HG02884 (cell line): ENCODE results near the gene CENPV.

Experiments
- ATAC-seq: cut with Tn5 transposase; IDR thresholded peaks from one replicate; pipeline ENCODE4 v1.9.1; 2021; ENCODE audit warnings: mild to moderate bottlenecking, moderate library complexity; ENCODE audit not compliant: unreplicated experiment

CENPV gene

GRCh38 chr17:16363749-16364536, 10.7 kb upstream of the CENPV start:
- peak; percentile 66 for ATAC-seq

GRCh38 chr17:16361874-16362273, 8.6 kb upstream of the CENPV start:
- no peak for ATAC-seq

DNA sequence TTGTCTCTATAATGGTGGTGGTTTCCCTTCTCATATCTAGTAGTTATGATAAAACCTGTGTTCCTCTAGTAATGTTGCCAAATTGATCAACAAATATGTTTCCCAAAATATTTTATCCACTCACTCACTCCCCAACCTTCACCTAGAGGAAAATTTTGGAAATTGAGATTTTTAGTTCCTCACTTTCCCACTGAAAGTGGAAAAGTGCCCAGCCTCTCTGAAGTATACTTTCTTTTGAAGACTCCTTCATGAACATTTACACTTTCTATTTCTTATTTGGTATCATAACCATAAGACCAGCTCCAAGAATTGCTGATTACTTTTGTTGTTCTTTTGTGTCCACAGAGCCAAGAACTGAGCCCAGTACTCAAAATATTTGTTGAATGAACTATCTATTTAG, 5.1 kb upstream of the CENPV start:
- ATAC-seq = no peak

DNA sequence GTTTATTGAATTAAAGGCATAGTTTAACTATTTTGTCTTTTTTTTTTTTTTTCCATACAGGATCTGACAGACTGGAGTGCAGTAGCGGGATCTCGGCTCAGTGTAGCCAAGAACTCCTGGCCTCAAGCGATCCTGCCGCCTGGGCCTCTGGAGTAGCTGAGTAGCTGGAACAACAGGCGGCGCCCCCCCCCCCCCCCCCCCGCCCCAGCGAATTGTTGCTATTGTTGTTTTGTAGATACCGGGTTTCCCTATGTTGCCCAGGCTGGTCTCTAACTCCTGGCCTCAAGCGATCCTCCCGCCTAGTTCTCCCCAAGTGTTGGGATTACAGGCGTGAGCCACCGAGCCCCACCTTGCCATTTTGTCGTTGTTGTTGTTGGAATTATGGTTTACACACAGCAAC, 1.3 kb upstream of the CENPV start:
- no peak for ATAC-seq

DNA sequence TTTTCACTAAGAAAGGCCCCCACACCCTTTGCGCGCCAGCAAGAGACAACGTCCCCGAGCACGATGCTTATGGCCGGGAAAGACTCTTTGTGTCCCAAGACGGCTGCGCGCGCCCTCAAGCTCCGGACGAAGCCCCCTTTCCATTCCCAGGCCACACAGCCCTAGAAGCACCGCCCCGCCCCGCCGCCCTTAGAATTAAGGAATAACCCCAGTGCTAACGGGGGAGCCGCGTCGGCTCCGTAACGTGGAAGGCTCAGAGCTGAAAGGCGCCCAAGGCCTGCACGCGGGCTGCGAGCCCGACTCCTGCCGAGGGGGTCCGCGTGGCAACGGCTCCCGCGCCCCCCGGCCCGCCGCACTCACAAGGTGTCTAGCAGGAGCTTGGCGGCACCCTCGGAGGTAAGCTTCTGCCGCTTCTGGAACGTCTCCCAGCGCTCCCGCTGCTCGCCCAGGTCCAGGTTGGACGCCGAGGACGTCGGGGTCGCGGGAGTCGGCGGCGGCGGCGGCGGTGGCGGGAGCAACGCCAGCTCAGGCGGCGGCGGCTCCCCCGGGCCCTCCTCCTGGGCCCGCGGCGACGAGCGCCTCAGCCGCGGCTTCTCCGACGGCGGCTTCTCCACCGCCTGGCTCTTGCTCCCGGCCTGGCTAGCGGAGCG, 477 bp downstream of the CENPV start:
- ATAC-seq = peak; percentile 39

DNA sequence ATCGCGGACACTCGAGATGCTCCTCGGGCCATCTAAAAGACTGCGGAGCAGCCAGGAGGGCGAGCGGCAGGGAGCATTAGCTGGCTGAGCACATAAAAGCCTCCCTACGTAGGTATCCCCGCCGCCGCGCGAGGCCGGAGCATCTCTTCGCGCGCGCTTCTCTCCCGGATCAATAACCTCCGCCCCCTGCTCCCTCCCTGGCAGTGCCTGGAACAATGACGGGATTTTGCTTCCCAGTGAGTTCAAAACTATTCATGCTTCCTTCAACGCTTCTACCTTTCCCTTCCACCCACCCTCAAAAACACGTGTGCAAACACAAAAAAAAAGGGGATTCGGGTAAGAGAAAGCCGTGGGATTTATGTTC, 984 bp downstream of the CENPV start:
- no peak for ATAC-seq

GRCh38 chr17:16351831-16352230, 1.4 kb downstream of the CENPV start:
- no peak for ATAC-seq

DNA sequence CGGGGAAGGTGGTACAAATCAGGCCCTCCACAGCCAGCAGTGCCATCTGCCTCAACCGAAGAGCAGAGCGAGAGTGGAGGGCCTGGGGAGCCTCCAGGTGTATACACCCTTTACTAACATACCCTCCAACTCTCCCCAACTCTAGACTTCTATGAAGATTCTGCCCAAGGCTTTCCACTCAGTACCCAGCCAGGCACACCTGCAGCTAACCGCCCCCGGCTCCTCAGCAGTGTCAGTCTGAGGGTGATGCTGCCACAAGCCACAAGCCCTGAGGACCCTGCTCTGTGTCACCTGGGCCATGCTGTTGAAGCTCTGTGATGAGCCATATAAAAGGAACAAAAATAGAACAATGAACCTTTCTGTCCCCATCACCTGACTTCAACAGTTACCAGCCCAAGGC, 3.8 kb downstream of the CENPV start:
- no peak for ATAC-seq

GRCh38 chr17:16348586-16348985, 4.7 kb downstream of the CENPV start:
- ATAC-seq = no peak

- ATAC-seq = no peak
Observed at GRCh38 chr17:16346721-16347271, 6.5 kb downstream of the CENPV start.

DNA sequence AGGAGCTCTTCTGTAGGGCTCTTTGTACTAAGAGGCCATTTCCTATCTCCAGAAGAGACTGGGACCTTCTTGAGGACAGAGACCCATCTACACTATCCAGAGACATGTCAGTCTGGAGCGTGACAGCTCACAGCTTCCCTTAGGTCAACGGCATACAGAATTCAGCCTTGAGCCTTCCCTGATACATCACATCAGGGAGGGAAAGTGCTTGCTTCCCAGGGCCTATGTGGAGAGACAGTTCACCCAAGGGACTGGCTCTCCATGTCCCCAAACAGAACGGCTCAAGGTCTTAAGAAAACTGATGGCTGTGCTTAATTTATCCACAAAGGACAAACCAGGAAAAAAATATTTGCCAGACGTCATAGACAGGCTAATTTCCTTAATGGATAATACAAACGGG, 7.7 kb downstream of the CENPV start:
- ATAC-seq = no peak

GRCh38 chr17:16343569-16343968, 9.7 kb downstream of the CENPV start:
- no peak for ATAC-seq

DNA sequence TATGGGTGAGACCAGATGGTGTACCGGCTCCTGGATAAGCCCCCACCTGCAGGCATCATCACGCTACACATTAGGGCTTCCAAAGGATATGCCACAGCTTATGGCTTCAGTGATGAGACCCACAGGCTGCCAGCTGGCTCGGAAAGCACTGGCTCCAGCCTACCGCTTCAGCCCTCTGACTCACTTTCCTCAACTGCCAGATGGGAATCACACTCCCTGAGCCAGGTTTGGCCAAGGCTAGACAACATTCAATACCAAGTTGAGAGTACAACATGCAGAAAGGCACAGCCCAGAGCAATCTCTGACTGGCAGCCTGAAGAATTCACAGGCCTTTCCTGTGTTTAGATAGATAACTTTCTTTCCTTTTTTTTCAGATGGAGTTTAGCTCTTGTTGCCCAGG, 10.3 kb downstream of the CENPV start:
- ATAC-seq = no peak

DNA sequence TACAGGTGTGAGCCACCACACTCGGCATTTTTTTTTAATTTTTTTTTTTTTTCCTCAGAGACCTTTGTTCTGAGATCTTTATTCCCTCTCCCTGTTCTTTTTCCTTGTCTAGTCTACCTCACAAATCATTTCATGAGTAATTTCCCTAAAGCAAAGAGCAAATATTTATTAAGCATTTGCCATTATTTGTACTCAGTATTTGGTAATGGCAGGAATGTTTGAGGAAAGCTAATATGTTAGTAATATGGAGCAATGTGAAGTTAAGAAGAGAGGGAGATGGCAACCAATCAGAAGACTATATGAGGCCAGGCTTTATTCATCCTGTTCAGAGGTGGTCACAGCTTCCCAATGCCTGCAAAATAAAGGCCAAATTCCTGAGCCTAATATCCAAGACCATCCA, 13.3 kb downstream of the CENPV start:
- ATAC-seq = no peak

DNA sequence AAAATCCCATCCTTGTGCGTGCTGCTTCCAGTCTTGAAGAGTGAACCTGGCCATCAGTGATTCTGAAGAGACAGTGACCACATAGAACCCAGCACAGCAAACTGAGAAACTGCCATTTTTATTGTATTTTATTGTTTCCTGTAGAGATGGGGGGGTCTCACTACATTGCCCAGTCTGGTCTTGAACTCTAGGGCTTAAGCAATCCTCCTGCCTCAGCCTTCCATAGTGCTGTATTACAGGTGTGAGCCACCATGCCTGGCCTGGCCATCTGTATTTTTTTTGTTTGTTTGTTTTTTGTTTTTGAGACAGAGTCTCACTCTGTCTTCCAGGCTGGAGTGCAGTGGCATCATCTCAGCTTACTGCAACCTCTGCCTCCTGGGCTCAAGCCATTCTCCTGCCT, 13.9 kb downstream of the CENPV start:
- ATAC-seq = no peak

- no peak for ATAC-seq
Observed at GRCh38 chr17:16338391-16338790, 14.9 kb downstream of the CENPV start.

- no peak for ATAC-seq
Observed at GRCh38 chr17:16329519-16330271, 23.6 kb downstream of the CENPV start.

- ATAC-seq = no peak
Observed at GRCh38 chr17:16328997-16329396, 24.3 kb downstream of the CENPV start.

GRCh38 chr17:16327018-16327417, 26.3 kb downstream of the CENPV start:
- no peak for ATAC-seq

DNA sequence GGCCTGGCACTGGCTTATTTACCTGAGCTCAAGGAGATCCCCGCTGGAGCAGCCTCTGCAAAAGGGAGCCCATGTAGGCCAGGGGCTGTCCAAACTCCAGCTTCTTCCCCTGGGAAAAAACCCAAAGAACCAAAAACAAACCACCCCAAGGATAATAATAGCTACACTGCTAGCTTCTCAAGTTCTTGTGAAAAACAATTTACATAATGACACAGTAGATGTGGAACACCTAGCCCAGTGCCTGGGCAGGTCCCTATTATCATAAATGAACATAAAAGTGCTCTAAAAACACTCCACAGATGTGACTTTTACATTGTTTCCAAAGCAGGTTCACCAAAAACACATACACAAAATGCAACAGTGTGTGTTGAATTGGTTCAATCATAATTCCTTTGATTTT, 27.3 kb downstream of the CENPV start:
- no peak for ATAC-seq

GRCh38 chr17:16322636-16323035, 30.6 kb downstream of the CENPV start:
- ATAC-seq = no peak

GRCh38 chr17:16319969-16320368, 33.3 kb downstream of the CENPV start:
- no peak for ATAC-seq
